ENCODE results near the gene STXBP4.

DNA sequence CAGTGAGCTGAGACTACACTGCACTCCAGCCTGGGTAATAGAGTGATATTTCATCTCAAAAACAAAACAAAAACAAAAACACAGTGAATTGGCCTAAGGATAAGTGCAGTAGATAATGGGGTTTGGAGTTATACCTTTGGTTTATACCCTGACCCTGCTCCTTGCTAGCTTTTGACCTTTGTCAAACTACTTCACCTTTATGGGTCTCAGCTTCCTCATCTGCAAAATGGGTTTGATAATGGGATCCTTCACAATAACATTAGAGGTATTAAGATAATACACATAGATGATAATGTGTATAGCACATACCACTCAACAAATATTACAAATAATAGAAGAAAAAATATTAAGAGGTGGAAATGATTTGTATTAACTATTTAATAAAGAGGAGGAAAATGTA lies 85.9 kb downstream of the STXBP4 start:
- TF ChIP-seq, protein P1, sequence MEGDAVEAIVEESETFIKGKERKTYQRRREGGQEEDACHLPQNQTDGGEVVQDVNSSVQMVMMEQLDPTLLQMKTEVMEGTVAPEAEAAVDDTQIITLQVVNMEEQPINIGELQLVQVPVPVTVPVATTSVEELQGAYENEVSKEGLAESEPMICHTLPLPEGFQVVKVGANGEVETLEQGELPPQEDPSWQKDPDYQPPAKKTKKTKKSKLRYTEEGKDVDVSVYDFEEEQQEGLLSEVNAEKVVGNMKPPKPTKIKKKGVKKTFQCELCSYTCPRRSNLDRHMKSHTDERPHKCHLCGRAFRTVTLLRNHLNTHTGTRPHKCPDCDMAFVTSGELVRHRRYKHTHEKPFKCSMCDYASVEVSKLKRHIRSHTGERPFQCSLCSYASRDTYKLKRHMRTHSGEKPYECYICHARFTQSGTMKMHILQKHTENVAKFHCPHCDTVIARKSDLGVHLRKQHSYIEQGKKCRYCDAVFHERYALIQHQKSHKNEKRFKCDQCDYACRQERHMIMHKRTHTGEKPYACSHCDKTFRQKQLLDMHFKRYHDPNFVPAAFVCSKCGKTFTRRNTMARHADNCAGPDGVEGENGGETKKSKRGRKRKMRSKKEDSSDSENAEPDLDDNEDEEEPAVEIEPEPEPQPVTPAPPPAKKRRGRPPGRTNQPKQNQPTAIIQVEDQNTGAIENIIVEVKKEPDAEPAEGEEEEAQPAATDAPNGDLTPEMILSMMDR (IDR thresholded peaks at IDR 0.05), result no peak
- TF ChIP-seq POLR2A (IDR thresholded peaks at IDR 0.05), result no peak
